ENCODE data around the gene LHX3. TPM values are rescaled to one million over a fixed set of nuclear protein-coding genes. Genes with fewer than 3 reads are reported as not detected.
"Not testable (repeated sequence)": the region's sequence is repeated elsewhere in the genome, so short reads cannot be mapped to it uniquely, and the experiment has no call there.

LHX3 gene
- total RNA-seq, 4 donors from 2014 or later: not detected

DNA sequence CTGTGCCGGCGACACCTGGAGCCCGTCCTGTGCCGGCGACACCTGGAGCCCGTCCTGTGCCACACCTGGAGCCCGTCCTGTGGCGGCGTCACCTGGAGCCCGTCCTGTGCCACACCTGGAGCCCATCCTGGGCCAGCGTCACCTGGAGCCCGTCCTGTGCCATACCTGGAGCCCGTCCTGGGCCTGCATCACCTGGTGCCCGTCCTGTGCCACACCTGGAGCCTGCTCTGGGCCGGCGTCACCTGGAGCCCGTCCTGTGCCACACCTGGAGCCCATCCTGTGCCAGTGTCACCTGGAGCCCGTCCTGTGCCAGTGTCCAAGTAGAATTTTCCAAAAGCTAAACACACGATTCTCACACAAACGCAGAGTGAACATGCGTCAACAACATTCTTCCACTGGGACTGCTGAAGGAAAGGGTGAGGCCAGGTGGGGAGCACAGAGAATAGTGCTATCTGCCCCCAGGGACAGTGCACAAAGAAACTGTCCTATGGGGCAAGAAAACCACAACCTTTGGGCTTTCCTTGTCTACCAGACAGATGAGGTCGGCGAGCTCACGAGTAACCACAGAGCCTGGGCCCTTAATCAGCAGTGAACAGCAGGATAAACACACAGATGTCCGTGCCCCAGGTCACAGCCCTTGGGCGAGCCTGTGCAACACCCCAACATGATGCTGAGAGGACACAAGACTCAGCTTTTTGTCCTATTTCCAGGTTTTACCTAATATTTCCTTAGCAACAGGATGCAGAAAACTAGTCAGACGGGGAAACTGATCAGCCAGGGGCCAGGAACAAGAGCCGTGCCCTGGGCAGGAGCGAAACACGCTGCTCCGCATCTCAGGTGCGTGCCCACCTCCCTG, 32.8 kb upstream of the LHX3 start:
- H3K27me3 ChIP-seq: no peaks in the 10 kb centered on the region

DNA sequence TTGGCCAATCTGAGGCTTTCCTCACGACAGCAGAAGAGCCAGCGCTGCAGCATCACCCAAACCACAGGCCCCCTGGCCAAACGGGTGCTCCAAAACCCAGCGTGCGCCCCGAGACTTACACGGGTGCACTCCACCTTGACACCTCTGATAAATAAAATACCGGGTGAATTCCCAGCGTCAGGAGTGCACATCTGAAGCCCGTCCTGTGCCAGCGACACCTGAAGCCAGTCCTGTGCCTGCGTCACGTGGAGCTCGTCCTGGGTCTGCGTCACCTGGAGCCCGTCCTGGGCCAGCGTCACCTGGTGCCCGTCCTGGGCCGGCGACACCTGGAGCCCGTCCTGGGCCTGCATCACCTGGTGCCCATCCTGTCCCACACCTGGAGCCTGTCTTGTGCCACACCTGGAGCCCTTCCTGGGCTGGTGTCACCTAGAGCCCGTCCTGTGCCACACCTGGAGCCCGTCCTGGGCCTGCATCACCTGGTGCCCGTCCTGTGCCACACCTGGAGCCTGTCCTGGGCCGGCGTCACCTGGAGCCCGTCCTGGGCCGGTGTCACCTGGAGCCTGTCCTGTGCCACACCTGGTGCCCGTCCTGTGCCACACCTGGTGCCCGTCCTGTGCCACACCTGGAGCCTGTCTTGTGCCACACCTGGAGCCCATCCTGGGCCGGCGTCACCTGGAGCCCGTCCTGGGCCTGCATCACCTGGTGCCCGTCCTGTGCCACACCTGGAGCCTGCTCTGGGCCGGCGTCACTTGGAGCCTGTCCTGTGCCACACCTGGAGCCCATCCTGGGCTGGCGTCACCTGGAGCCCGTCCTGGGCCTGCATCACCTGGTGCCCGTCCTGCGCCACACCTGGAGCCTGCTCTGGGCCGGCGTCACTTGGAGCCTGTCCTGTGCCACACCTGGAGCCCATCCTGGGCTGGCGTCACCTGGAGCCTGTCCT, 31.8 kb upstream of the LHX3 start:
- H3K4me1 ChIP-seq: peaks cover 0 to 17% (median 3%) of the 10 kb centered on the region in 3 donors
- H3K27ac ChIP-seq, H3K9me3 ChIP-seq, H3K27me3 ChIP-seq, H3K4me3 ChIP-seq, DNase-seq: not testable (repeated sequence)
- intact Hi-C loops (cut with DNase I): loop anchor here (10.0 kb wide), 1 partner anchor 468 kb away; no protein-coding TSS in a partner anchor
- 91 to 95% methylated on average over 19 to 27 of the region's 43 CpGs for WGBS, 2 donors
- H3K36me3 ChIP-seq: peaks cover 8 to 35% (median 9%) of the 10 kb centered on the region in 3 donors

More for the DNA sequence above, 32.8 kb upstream of the LHX3 start:
- H3K27ac ChIP-seq: no peak overlapping the region
- intact Hi-C loops (cut with DNase I): loop anchor here (10.0 kb wide), 1 partner anchor 467 kb away; no protein-coding TSS in a partner anchor
- no peaks in the 10 kb centered on the region for H3K9me3 ChIP-seq
- H3K4me1 ChIP-seq: peaks cover 0 to 16% (median 3%) of the 10 kb centered on the region in 3 donors
- 61 to 67% methylated on average over 9 to 17 of the region's 32 CpGs for WGBS, 2 donors
- H3K4me3 ChIP-seq: no peak overlapping the region
- no peak for DNase-seq
- peaks cover 8 to 35% (median 9%) of the 10 kb centered on the region in 3 donors for H3K36me3 ChIP-seq
- TF ChIP-seq, protein P1, sequence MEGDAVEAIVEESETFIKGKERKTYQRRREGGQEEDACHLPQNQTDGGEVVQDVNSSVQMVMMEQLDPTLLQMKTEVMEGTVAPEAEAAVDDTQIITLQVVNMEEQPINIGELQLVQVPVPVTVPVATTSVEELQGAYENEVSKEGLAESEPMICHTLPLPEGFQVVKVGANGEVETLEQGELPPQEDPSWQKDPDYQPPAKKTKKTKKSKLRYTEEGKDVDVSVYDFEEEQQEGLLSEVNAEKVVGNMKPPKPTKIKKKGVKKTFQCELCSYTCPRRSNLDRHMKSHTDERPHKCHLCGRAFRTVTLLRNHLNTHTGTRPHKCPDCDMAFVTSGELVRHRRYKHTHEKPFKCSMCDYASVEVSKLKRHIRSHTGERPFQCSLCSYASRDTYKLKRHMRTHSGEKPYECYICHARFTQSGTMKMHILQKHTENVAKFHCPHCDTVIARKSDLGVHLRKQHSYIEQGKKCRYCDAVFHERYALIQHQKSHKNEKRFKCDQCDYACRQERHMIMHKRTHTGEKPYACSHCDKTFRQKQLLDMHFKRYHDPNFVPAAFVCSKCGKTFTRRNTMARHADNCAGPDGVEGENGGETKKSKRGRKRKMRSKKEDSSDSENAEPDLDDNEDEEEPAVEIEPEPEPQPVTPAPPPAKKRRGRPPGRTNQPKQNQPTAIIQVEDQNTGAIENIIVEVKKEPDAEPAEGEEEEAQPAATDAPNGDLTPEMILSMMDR (IDR thresholded peaks at IDR 0.05): no peak

DNA sequence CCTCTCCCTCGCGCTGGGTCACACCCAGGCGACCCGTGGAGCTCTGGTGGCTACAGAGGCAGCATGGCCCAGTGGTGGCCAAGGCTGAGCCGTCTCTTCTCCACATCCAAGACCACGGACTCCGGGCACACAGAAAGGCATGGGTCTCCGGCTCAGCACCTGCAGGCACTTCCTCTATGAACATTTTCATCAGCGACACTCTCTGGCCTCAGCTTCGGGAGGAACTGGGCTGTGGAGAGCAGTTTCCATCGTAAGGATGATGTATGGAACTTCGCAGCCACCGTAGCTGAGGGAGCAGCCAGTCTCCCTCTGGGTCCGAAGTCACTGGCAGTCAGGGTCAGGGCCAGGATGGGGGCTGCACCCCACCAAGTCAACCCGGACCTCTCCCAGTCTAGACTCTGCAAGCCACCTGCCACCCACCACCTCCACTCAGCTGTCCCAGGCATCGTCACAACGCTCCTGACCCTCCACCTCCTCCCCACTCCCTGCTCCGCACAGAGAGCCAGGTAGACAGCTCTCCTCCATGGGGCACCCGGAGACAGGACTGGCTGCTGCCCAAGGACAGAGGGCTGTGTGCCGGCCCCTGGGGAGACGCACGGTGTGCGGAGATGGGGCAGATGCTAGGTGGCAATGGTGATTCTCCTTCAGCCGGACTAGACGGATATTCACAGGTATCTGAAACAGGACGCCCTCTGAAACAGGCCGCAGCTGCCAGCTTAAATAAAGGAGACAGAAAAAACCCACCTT, 31.0 kb upstream of the LHX3 start:
- no peak for DNase-seq
- no peak for TF ChIP-seq POLR2A (IDR thresholded peaks at IDR 0.05)
- TF ChIP-seq, protein P1 (IDR thresholded peaks at IDR 0.05): no peak
- intact Hi-C loops (cut with DNase I): loop anchor here (10.0 kb wide), 1 partner anchor 469 kb away; no protein-coding TSS in a partner anchor
- no peaks in the 10 kb centered on the region for H3K9me3 ChIP-seq
- H3K4me3 ChIP-seq: no peak overlapping the region
- WGBS, 2 donors: 90 to 92% methylated on average over 4 to 6 of the region's 27 CpGs
- peaks cover 0 to 23% (median 3%) of the 10 kb centered on the region in 3 donors for H3K4me1 ChIP-seq
- peaks cover 8 to 35% (median 9%) of the 10 kb centered on the region in 3 donors for H3K36me3 ChIP-seq
- H3K27me3 ChIP-seq: no peaks in the 10 kb centered on the region
- H3K27ac ChIP-seq: no peak overlapping the region

DNA sequence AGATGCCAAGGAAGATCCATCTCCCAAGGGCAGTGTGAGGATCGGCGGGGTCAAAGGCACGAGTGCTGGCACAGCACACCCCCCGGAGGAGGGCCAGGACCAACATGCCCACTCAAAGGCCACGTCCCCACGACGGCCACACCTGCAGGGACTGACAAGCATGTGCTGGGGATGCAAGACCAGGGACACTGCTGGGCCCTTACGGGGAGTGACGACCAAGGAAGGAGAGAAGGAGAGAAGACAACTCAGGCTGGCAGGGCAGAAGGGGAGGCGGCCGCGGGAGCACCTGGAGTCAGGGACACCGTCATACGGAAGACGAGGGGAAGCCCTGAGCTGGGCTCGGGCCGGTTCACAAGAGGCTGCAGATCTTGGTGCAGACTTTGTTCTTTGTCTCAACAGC, 30.2 kb upstream of the LHX3 start:
- WGBS, 2 donors: 93 to 96% methylated on average over 10 to 11 of the region's 17 CpGs
- no peak for DNase-seq
- Histone ChIP-seq H3K27ac (no peak overlapping the region), H3K4me1 (peaks cover 0 to 23% (median 3%) of the 10 kb centered on the region in 3 donors), H3K9me3 (no peaks in the 10 kb centered on the region), H3K27me3 (no peaks in the 10 kb centered on the region), H3K36me3 (peaks cover 8 to 35% (median 9%) of the 10 kb centered on the region in 3 donors), H3K4me3 (no peak overlapping the region)
- TF ChIP-seq POLR2A (IDR thresholded peaks at IDR 0.05): no peak
- TF ChIP-seq, protein P1 (IDR thresholded peaks at IDR 0.05): no peak
- intact Hi-C loops (cut with DNase I): loop anchor here (10.0 kb wide), 1 partner anchor 470 kb away; no protein-coding TSS in a partner anchor

DNA sequence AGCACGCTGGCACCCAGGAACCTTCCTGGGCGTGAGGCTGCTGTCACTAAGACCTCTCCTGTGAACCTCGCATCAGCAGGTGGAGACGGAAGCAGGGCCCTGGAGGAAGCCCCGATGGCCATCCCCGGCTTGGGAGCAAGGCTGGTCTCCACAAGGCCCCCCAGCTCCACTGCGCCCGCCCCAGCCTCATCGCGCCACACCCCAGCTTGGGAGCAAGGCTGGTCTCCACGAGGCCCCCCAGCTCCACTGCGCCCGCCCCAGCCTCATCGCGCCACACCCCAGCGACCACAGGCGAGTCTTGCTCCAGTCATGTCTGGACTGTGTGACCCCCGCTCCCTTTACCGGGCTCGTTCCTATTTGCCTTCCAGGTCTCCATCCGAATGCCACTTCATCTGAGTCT, 29.7 kb upstream of the LHX3 start:
- H3K4me1 ChIP-seq: peaks cover 0 to 18% (median 3%) of the 10 kb centered on the region in 3 donors
- no peak for TF ChIP-seq POLR2A (IDR thresholded peaks at IDR 0.05)
- TF ChIP-seq, protein P1 (IDR thresholded peaks at IDR 0.05): no peak
- 84 to 96% methylated on average over 6 to 11 of the region's 21 CpGs for WGBS, 2 donors
- H3K27ac ChIP-seq: no peak overlapping the region
- peaks cover 8 to 35% (median 9%) of the 10 kb centered on the region in 3 donors for H3K36me3 ChIP-seq
- no peaks in the 10 kb centered on the region for H3K9me3 ChIP-seq
- no peaks in the 10 kb centered on the region for H3K27me3 ChIP-seq
- H3K4me3 ChIP-seq: no peak overlapping the region
- intact Hi-C loops (cut with DNase I): loop anchor here (10.0 kb wide), 1 partner anchor 470 kb away; no protein-coding TSS in a partner anchor
- no peak for DNase-seq
